Spleen (tissue), 11 donors: ENCODE results near the gene CCDC141. TPM values are rescaled to one million over a fixed set of nuclear protein-coding genes. Genes with fewer than 3 reads are reported as not detected.
"Not testable (repeated sequence)": the region's sequence is repeated elsewhere in the genome, so short reads cannot be mapped to it uniquely, and the experiment has no call there.

Experiments
- DNase-seq: peaks from one replicate; pipeline ENCODE4 v3.0.0-alpha.2; 2020
- H3K27ac ChIP-seq, 8 donors: fragments of 200-600 bp; sonication (generic) in 7 of 8; 1 replicate in 4 of 8; 2 replicates in 4 of 8; pipeline versions ENCODE4 v1.5.0 to v1.8.0; 2016 to 2021; ENCODE audit warnings: inconsistent platforms in 4 of 8, mild to moderate bottlenecking in 4 of 8, moderate library complexity in 1 of 8
- H3K27me3 ChIP-seq, 7 donors: fragments of 200-600 bp; sonication (generic) in 6 of 7; replicated peaks in 1 of 7; 1 replicate in 4 of 7; 2 replicates in 3 of 7; pipeline versions ENCODE4 v1.5.0 to v1.8.0; 2016 to 2021; ENCODE audit warnings: inconsistent platforms in 3 of 7, mild to moderate bottlenecking in 1 of 7
- H3K36me3 ChIP-seq, 6 donors: fragments of 200-600 bp; sonication (generic) in 5 of 6; 1 replicate in 4 of 6; 2 replicates in 2 of 6; pipeline versions ENCODE4 v1.5.0 to v1.8.0; 2016 to 2021; ENCODE audit warnings: inconsistent platforms in 2 of 6
- H3K4me1 ChIP-seq, 6 donors: fragments of 200-600 bp; sonication (generic) in 5 of 6; 1 replicate in 3 of 6; 2 replicates in 3 of 6; pipeline versions ENCODE4 v1.5.0 to v1.8.0; 2016 to 2021; ENCODE audit warnings: inconsistent platforms in 3 of 6
- H3K4me3 ChIP-seq, 8 donors: fragments of 200-600 bp; sonication (generic) in 7 of 8; 1 replicate in 4 of 8; 2 replicates in 4 of 8; pipeline versions ENCODE4 v1.5.0 to v1.8.0; 2016 to 2021; ENCODE audit warnings: inconsistent platforms in 4 of 8, mild to moderate bottlenecking in 4 of 8, moderate library complexity in 2 of 8
- H3K9me3 ChIP-seq, 8 donors: fragments of 200-600 bp; sonication (generic) in 7 of 8; 1 replicate in 4 of 8; 2 replicates in 4 of 8; pipeline versions ENCODE4 v1.5.0 to v1.8.0; 2016 to 2021; ENCODE audit warnings: inconsistent platforms in 4 of 8
- POLR2A ChIP-seq, 3 donors: fragments of 450-650 bp; IDR thresholded peaks; one replicate each; pipeline ENCODE4 v1.5.1; 2017; ENCODE audit warnings: antibody characterized with exemption in 3 of 3, mild to moderate bottlenecking in 1 of 3
- POLR2AphosphoS5 ChIP-seq, 3 donors: sonication (generic); formaldehyde crosslinking; IDR thresholded peaks; one replicate each; pipeline ENCODE4 v1.5.1; 2017; ENCODE audit warnings: antibody characterized with exemption in 3 of 3
- WGBS, 5 donors: extraction: QIAGEN DNeasy Blood & Tissue Kit in 3 of 5; methylation state at CpG; one replicate each; pipeline versions ENCODE4 v1.1.5 to v1.1.7; 2013 to 2018; 5-methylcytosine and 5-hydroxymethylcytosine counted together
- intact Hi-C: fragments of 100-400 bp; cut with DNase I; formaldehyde crosslinking; loops from one replicate; pipeline ENCODE4 v1.15.0; 2023; ENCODE audit warnings: low total_unique reads
- polyA plus RNA-seq, 3 donors: library from polyadenylated mRNA; stranded (reverse); fragments of 200-250 nt; gene quantifications; one replicate each; pipeline ENCODE4 v1.2.1, GENCODE V29; 2013
- total RNA-seq, 7 donors: library from RNA; depleted of rRNA in 3 of 7; stranded (reverse); fragments of >200 nt in 3 of 7; fragmentation: NEBNext Ultra II Directional in 4 of 7; extraction: Animal tissue kit (Norgen Biotek cat#: 25700) in 4 of 7; gene quantifications; one replicate each; pipeline versions ENCODE4 v1.1.0 to v1.2.1, GENCODE V29; 2016 to 2021
- TF ChIP-seq, protein P1 (sequence below), 11 experiments: fragments of 200-600 bp in 7 of 11; fragments of 450-650 bp in 4 of 11; sonication (generic) in 4 of 11; IDR thresholded peaks in 8 of 11; conservative IDR thresholded peaks in 3 of 11; 1 replicate in 7 of 11; 2 replicates in 4 of 11; pipeline versions ENCODE4 v1.4.0 to v1.8.0; 2016 to 2021; ENCODE audit warnings: antibody characterized with exemption in 11 of 11, inconsistent platforms in 4 of 11, mild to moderate bottlenecking in 1 of 11
- donor health status: healthy with polysubstance abuse.
- donor health status: DM: no; HTN: no; CAD: no; lungs with moderate emphysema.
- donor health status: DM: no; HTN: no; CAD: no.
- donor health status: Bipolar disorder and iron deficiency.
- donor health status: healthy.
- donor health status: DM: no; HTN: no; CAD: no.
- donor health status: DM: yes; HTN: yes; CAD: no.

Gene CCDC141
- total and polyA plus RNA-seq, 10 donors, result 0.29 to 21.3 (median 11.4) TPM

DNA sequence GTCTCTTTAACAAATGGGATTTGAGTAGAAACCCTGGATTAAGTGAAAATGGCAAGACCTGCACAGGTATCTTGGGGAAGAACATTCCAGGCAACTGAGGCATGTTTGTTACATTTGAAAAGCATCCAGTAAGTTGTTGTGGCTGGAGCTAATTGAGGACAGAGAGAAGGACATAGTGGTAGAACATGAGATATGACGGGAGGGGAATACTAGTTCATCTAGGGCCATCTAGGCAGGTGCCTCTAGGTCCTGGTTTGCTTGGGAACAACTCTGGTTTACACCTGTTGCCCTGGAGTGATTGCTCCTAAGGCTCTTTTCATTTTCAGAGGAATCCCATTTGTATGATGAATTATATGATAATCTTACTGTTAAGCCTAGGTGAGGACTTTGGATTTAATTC lies 19.7 kb upstream of the CCDC141 start:
- no peak for DNase-seq
- Histone ChIP-seq H3K27me3 (no peaks in the 10 kb centered on the region), H3K9me3 (peaks cover 0 to 9% (median 0%) of the 10 kb centered on the region in 8 donors), H3K27ac (no peak overlapping the region), H3K4me3 (no peak overlapping the region), H3K36me3 (no peaks in the 10 kb centered on the region), H3K4me1 (no peaks in the 10 kb centered on the region)
- WGBS, 5 donors, result 57 to 100% (median 89%) methylated on average over 1 of the region's 1 CpG
- intact Hi-C loops, result no loop called here
- TF ChIP-seq POLR2AphosphoS5 (IDR thresholded peaks at IDR 0.05) (no peak), POLR2A (IDR thresholded peaks at IDR 0.05) (no peak)
- TF ChIP-seq, protein P1, sequence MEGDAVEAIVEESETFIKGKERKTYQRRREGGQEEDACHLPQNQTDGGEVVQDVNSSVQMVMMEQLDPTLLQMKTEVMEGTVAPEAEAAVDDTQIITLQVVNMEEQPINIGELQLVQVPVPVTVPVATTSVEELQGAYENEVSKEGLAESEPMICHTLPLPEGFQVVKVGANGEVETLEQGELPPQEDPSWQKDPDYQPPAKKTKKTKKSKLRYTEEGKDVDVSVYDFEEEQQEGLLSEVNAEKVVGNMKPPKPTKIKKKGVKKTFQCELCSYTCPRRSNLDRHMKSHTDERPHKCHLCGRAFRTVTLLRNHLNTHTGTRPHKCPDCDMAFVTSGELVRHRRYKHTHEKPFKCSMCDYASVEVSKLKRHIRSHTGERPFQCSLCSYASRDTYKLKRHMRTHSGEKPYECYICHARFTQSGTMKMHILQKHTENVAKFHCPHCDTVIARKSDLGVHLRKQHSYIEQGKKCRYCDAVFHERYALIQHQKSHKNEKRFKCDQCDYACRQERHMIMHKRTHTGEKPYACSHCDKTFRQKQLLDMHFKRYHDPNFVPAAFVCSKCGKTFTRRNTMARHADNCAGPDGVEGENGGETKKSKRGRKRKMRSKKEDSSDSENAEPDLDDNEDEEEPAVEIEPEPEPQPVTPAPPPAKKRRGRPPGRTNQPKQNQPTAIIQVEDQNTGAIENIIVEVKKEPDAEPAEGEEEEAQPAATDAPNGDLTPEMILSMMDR (IDR thresholded peaks at IDR 0.05 in 8 of 11, conservative IDR thresholded peaks at IDR 0.05 in 3 of 11), result no peak

DNA sequence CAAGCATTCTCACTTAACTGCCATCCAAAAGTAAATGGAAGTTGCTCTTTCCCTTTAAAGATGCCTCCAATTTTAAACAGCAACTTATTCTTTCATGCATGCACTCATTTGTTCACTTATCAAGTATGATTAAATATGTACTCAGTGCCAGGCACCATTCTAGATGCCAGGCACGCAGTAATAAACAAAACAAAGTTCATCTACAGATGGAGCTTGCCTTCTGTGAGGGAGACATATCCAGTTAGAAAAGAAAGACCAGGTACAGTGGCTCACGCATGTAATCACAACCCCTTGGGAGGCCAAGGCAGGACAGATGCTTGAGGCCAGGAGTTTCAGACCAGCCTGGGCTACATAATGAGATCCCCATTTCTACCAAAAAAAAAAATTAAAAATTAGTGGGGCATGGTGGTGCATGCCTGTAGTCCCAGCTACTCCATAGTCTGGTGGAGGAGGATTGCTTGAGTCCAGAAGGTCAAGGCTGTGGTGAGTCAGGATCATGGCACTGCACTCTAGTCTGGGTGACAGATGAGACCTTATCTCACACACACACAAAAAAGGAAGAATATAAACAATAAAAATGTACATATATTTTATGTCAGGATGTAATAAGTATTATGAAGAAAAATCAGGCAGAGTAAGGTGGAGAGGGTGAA lies 19.2 kb upstream of the CCDC141 start:
- no peak overlapping the region for H3K4me3 ChIP-seq
- no peak for TF ChIP-seq POLR2A (IDR thresholded peaks at IDR 0.05)
- TF ChIP-seq, protein P1 (IDR thresholded peaks at IDR 0.05 in 8 of 11, conservative IDR thresholded peaks at IDR 0.05 in 3 of 11), result no peak
- WGBS, 5 donors, result 81 to 95% (median 93%) methylated on average over 2 of the region's 2 CpGs
- no peak overlapping the region for H3K27ac ChIP-seq
- no peaks in the 10 kb centered on the region for H3K27me3 ChIP-seq
- H3K36me3 ChIP-seq, result no peaks in the 10 kb centered on the region
- peaks cover 0 to 9% (median 0%) of the 10 kb centered on the region in 8 donors for H3K9me3 ChIP-seq
- no peaks in the 10 kb centered on the region for H3K4me1 ChIP-seq
- no peak for DNase-seq
- intact Hi-C loops, result no loop called here

- no peaks in the 10 kb centered on the region for H3K9me3 ChIP-seq
- H3K4me1 ChIP-seq, result peaks cover 0 to 12% (median 0%) of the 10 kb centered on the region in 6 donors
- intact Hi-C loops, result no loop called here
- no peak for TF ChIP-seq POLR2AphosphoS5 (IDR thresholded peaks at IDR 0.05)
- TF ChIP-seq, protein P1 (IDR thresholded peaks at IDR 0.05 in 8 of 11, conservative IDR thresholded peaks at IDR 0.05 in 3 of 11), result no peak
- TF ChIP-seq POLR2A (IDR thresholded peaks at IDR 0.05), result no peak
- no peaks in the 10 kb centered on the region for H3K36me3 ChIP-seq
- no peak overlapping the region for H3K4me3 ChIP-seq
- H3K27me3 ChIP-seq, result no peaks in the 10 kb centered on the region
- H3K27ac ChIP-seq, result peak overlapping the region in 3 of 8 donors; percentile 4 to 33 (median 20)
- DNase-seq, result no peak
- 80 to 95% (median 87%) methylated on average over 2 of the region's 2 CpGs for WGBS, 5 donors
Observed at GRCh38 chr2:179059026-179059700, 9.2 kb upstream of the CCDC141 start.

- intact Hi-C loops, result no loop called here
Observed at GRCh38 chr2:179057737-179058136, 7.8 kb upstream of the CCDC141 start.

DNA sequence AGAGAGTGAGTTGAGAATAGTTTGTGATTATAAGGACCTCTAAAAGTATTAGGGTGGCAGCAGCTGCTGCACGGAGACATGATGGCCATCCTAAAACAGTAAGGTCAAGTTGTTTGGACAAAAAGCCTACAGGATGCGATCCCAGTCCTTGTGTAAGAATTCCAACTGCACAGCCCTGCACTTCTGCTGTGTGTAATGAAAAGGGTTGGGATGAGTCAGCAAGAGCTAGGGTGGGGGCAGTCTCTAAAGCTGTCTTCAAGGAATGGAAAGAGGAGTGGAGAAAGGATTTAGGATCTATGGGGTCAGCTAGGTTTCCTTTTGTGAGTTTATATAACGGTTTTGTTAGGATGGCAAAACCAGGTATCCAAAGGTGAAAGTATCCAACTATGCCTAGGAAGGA lies 3.6 kb upstream of the CCDC141 start:
- intact Hi-C loops, result not testable (repeated sequence)

More at GRCh38 chr2:179057737-179058136, 7.8 kb upstream of the CCDC141 start:
- Histone ChIP-seq H3K36me3 (no peaks in the 10 kb centered on the region), H3K4me3 (no peak overlapping the region), H3K27me3 (no peaks in the 10 kb centered on the region), H3K4me1 (peaks cover 0 to 12% (median 0%) of the 10 kb centered on the region in 6 donors), H3K27ac (no peak overlapping the region), H3K9me3 (no peaks in the 10 kb centered on the region)
- no peak for DNase-seq
- WGBS, 5 donors, result 83 to 96% (median 89%) methylated on average over 5 of the region's 5 CpGs
- no peak for TF ChIP-seq POLR2A (IDR thresholded peaks at IDR 0.05)
- TF ChIP-seq, protein P1 (IDR thresholded peaks at IDR 0.05 in 8 of 11, conservative IDR thresholded peaks at IDR 0.05 in 3 of 11), result no peak
- TF ChIP-seq POLR2AphosphoS5 (IDR thresholded peaks at IDR 0.05), result no peak

More for the DNA sequence above, 3.6 kb upstream of the CCDC141 start:
- not testable (repeated sequence) for DNase-seq, H3K27me3 ChIP-seq, H3K36me3 ChIP-seq, H3K9me3 ChIP-seq, H3K27ac ChIP-seq, H3K4me3 ChIP-seq
- 82 to 92% (median 86%) methylated on average over 3 of the region's 3 CpGs for WGBS, 5 donors
- H3K4me1 ChIP-seq, result peaks cover 7 to 30% (median 20%) of the 10 kb centered on the region in 6 donors
